Stimulated activated naive CD8-positive, alpha-beta T cell treated with anti-CD3 and anti-CD28 coated beads, Interleukin-15, Interleukin-2, amounts not matched to agents 100 ng/mL and 50 ng/mL, for 24 hours (primary cell): Measurements from ENCODE around the gene FGF7.
"Not testable (repeated sequence)": the region's sequence is repeated elsewhere in the genome, so short reads cannot be mapped to it uniquely, and the experiment has no call there.

Experiments used
- H3K27ac Mint-ChIP-seq: one replicate; pipeline ENCODE4 v1.8.0; 2021; ENCODE audit warnings: mild to moderate bottlenecking, mixed read lengths
- H3K27me3 Mint-ChIP-seq: one replicate; pipeline ENCODE4 v1.8.0; 2021; ENCODE audit warnings: mixed read lengths
- H3K36me3 Mint-ChIP-seq: one replicate; pipeline ENCODE4 v1.8.0; 2021; ENCODE audit warnings: low read depth, mixed read lengths
- H3K4me1 Mint-ChIP-seq: one replicate; pipeline ENCODE4 v1.8.0; 2021; ENCODE audit warnings: low read depth, mixed read lengths
- H3K4me3 Mint-ChIP-seq: one replicate; pipeline ENCODE4 v1.8.0; 2021; ENCODE audit warnings: mild to moderate bottlenecking, mixed read lengths
- H3K9me3 Mint-ChIP-seq: one replicate; pipeline ENCODE4 v1.8.0; 2021; ENCODE audit warnings: mixed read lengths

Gene FGF7

GRCh38 chr15:49501586-49501985, 78.5 kb downstream of the FGF7 start:
- no peaks in the 10 kb centered on the region for H3K27me3 Mint-ChIP-seq
- H3K4me1 Mint-ChIP-seq, result no peaks in the 10 kb centered on the region
- H3K9me3 Mint-ChIP-seq, result peaks cover 13% of the 10 kb centered on the region
- H3K4me3 Mint-ChIP-seq, result no peak overlapping the region
- no peak overlapping the region for H3K27ac Mint-ChIP-seq
- H3K36me3 Mint-ChIP-seq, result no peaks in the 10 kb centered on the region

GRCh38 chr15:49506341-49506740, 83.3 kb downstream of the FGF7 start:
- Mint-ChIP-seq H3K4me1 (no peaks in the 10 kb centered on the region), H3K27me3 (no peaks in the 10 kb centered on the region), H3K4me3 (no peak overlapping the region), H3K9me3 (peaks cover 7% of the 10 kb centered on the region), H3K36me3 (no peaks in the 10 kb centered on the region), H3K27ac (no peak overlapping the region)

DNA sequence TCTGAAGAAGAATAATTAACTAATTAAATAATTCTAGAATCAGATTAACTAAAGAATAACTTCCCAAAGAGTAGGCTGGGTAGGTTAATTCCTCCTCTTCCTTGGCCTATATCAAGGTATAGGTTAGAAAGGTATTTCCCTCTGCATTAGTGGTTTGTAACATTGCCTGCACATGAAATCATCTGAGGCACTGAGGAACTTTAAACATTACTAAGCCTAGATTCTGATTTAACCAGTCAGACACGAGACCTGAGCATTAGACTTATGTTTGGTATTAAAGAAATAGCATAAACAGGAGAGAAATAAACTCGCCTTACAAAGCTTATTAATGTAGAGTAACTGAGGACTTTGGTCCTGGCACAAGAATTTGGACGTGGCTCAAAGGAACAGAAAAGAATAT, 84.2 kb downstream of the FGF7 start:
- Mint-ChIP-seq H3K9me3 (peaks cover 6% of the 10 kb centered on the region), H3K4me1 (no peaks in the 10 kb centered on the region), H3K27ac (no peak overlapping the region), H3K36me3 (no peaks in the 10 kb centered on the region), H3K27me3 (no peaks in the 10 kb centered on the region), H3K4me3 (no peak overlapping the region)

GRCh38 chr15:49512739-49513138, 89.7 kb downstream of the FGF7 start:
- not testable (repeated sequence) for H3K4me3 Mint-ChIP-seq, H3K36me3 Mint-ChIP-seq, H3K27ac Mint-ChIP-seq, H3K4me1 Mint-ChIP-seq, H3K27me3 Mint-ChIP-seq, H3K9me3 Mint-ChIP-seq

GRCh38 chr15:49521802-49522201, 98.8 kb downstream of the FGF7 start:
- H3K9me3 Mint-ChIP-seq, result peaks cover 50% of the 10 kb centered on the region
- no peaks in the 10 kb centered on the region for H3K4me1 Mint-ChIP-seq
- peaks cover 8% of the 10 kb centered on the region for H3K27me3 Mint-ChIP-seq
- peaks cover 15% of the 10 kb centered on the region for H3K36me3 Mint-ChIP-seq
- H3K4me3 Mint-ChIP-seq, result no peak overlapping the region
- no peak overlapping the region for H3K27ac Mint-ChIP-seq

- peaks cover 8% of the 10 kb centered on the region for H3K27me3 Mint-ChIP-seq
- no peaks in the 10 kb centered on the region for H3K4me1 Mint-ChIP-seq
Measured at GRCh38 chr15:49528289-49528688, 105.2 kb downstream of the FGF7 start.

GRCh38 chr15:49530092-49530491, 107.0 kb downstream of the FGF7 start:
- no peak overlapping the region for H3K4me3 Mint-ChIP-seq
- H3K36me3 Mint-ChIP-seq, result peaks cover 3% of the 10 kb centered on the region
- H3K27ac Mint-ChIP-seq, result no peak overlapping the region
- peaks cover 8% of the 10 kb centered on the region for H3K27me3 Mint-ChIP-seq
- H3K4me1 Mint-ChIP-seq, result no peaks in the 10 kb centered on the region
- peaks cover 28% of the 10 kb centered on the region for H3K9me3 Mint-ChIP-seq

More at GRCh38 chr15:49528289-49528688, 105.2 kb downstream of the FGF7 start:
- Mint-ChIP-seq H3K9me3 (peaks cover 23% of the 10 kb centered on the region), H3K27ac (no peak overlapping the region), H3K36me3 (peaks cover 8% of the 10 kb centered on the region), H3K4me3 (no peak overlapping the region)
